ACHN (cell line): ENCODE results near the gene IRS2.

Experiments used
- DNase-seq: peaks from one replicate; pipeline ENCODE4 v3.0.0-alpha.2; 2015
- in situ Hi-C: cut with HindIII; loops from 2 replicates; pipeline ENCODE4 v1.10.0; 2017; ENCODE audit warnings: low sequenced_read_pairs, low pct_ligation_motif_present, low pct_unique_long_range_greater_than_20kb

The IRS2 gene

GRCh38 chr13:109767023-109767422 is 19.4 kb downstream of the IRS2 start:
- DNase-seq = no peak
- in situ Hi-C loops = no loop called here

GRCh38 chr13:109764470-109765291 is 21.7 kb downstream of the IRS2 start:
- DNase-seq = no peak
- in situ Hi-C loops = no loop called here

- DNase-seq = no peak
- in situ Hi-C loops = no loop called here
These were observed 22.3 kb downstream of the IRS2 start for GRCh38 chr13:109764045-109764444.

GRCh38 chr13:109762791-109763190 is 23.6 kb downstream of the IRS2 start:
- in situ Hi-C loops = no loop called here

GRCh38 chr13:109761695-109762094 is 24.7 kb downstream of the IRS2 start:
- in situ Hi-C loops = no loop called here
- no peak for DNase-seq

More at GRCh38 chr13:109762791-109763190, 23.6 kb downstream of the IRS2 start:
- no peak for DNase-seq

GRCh38 chr13:109760951-109761350 is 25.4 kb downstream of the IRS2 start:
- no peak for DNase-seq
- in situ Hi-C loops = no loop called here

- no peak for DNase-seq
- in situ Hi-C loops = no loop called here
These were observed 26.0 kb downstream of the IRS2 start for GRCh38 chr13:109760402-109760801.

GRCh38 chr13:109759609-109760008 is 26.8 kb downstream of the IRS2 start:
- in situ Hi-C loops = no loop called here
- no peak for DNase-seq

- in situ Hi-C loops = no loop called here
- no peak for DNase-seq
These were observed 27.4 kb downstream of the IRS2 start for GRCh38 chr13:109758937-109759480.

- in situ Hi-C loops = no loop called here
- DNase-seq = no peak
These were observed 29.6 kb downstream of the IRS2 start for GRCh38 chr13:109756778-109757177.

GRCh38 chr13:109755997-109756396 is 30.4 kb downstream of the IRS2 start:
- in situ Hi-C loops = no loop called here
- no peak for DNase-seq

- no peak for DNase-seq
- in situ Hi-C loops = no loop called here
These were observed 30.8 kb downstream of the IRS2 start for GRCh38 chr13:109755551-109755950.

- no peak for DNase-seq
- in situ Hi-C loops = no loop called here
These were observed 34.9 kb downstream of the IRS2 start for GRCh38 chr13:109751477-109751876.

- no peak for DNase-seq
These were observed 36.1 kb downstream of the IRS2 start for GRCh38 chr13:109750221-109750775.

GRCh38 chr13:109749365-109749764 is 37.0 kb downstream of the IRS2 start:
- DNase-seq = no peak
- in situ Hi-C loops = no loop called here

More at GRCh38 chr13:109750221-109750775, 36.1 kb downstream of the IRS2 start:
- in situ Hi-C loops = no loop called here

- no peak for DNase-seq
- in situ Hi-C loops = no loop called here
These were observed 37.7 kb downstream of the IRS2 start for GRCh38 chr13:109748677-109749076.

- in situ Hi-C loops = no loop called here
- DNase-seq = no peak
These were observed 38.9 kb downstream of the IRS2 start for GRCh38 chr13:109747524-109747923.

- in situ Hi-C loops = no loop called here
- DNase-seq = no peak
These were observed 40.0 kb downstream of the IRS2 start for GRCh38 chr13:109746364-109746763.

GRCh38 chr13:109745702-109746101 is 40.7 kb downstream of the IRS2 start:
- DNase-seq = no peak
- in situ Hi-C loops = no loop called here

GRCh38 chr13:109745060-109745459 is 41.3 kb downstream of the IRS2 start:
- no peak for DNase-seq
- in situ Hi-C loops = no loop called here
